ENCODE results near the gene ACTMAP.

Gene ACTMAP

DNA sequence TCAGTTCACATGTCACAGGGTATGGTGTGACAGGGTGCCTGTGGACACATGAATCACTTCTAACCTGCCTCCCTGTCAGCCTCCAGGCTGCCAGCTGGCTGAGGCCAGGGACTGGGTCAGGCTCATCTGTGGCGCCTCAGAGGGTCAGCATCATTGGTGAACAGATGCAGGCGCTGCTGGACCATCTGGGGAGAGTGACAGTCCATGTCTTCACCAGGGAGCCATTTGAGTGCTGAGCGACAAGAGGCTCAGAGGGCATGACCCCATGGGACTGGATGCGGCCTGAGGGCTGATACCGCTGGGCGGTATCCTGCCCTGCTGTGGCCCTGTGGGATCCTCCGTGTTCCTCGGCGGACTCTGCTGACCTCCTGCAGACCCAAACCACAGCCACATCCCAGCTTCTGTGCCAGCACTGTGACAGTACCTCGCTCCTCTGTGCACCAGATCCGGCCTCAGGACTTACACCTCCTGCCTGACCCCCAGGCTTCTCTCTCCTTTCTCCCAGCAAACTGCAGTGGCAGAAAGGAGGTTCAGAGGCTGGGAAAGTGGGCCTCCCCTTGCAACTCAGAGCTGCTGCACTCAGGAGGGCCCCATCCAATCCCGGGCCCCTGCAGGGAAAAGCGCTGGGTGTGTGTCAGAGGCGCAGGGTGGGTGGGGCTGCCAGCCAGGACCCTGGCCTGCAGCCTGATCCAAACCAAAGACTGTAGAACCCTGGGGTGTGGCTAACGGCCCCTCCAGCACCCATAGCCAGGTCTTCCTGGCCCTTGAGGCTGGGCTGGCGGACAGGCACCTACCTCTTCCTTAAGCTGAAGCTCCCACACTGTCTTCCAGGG, 10.2 kb downstream of the ACTMAP start:
- no peak overlapping the region for H3K4me3 ChIP-seq (ENCODE audit: low read depth, low read length)
- no peaks in the 10 kb centered on the region for H3K9me3 ChIP-seq (ENCODE audit: control insufficient read depth, insufficient read depth, low read depth, low read length)
- CTCF ChIA-PET, result interaction anchor here (0.6 to 0.7 kb wide), 2 partner anchors 105 to 240 kb away, joined by 3 read pairs; no protein-coding TSS in a partner anchor
- H3K27ac ChIP-seq (ENCODE audit: extremely low read depth, low read depth, low read length), result peak overlapping the region; percentile 53; the same call in 1 of the 2 replicates
- no peaks in the 10 kb centered on the region for H3K4me1 ChIP-seq (ENCODE audit: control insufficient read depth, insufficient read depth, low read length)
- POLR2A ChIA-PET, result interaction anchor here (1.2 to 3.5 kb wide), 2 partner anchors 11 to 13 kb away, joined by 3 to 30 read pairs; partner anchors contain the start of genes ACTMAP and SNRPA
- H3K36me3 ChIP-seq (ENCODE audit: control insufficient read depth in 2 of 2, insufficient read depth in 1 of 2, low read length in 2 of 2), result peaks cover 58 to 79% of the 10 kb centered on the region in 2 experiments
- TF ChIP-seq BCL11B (tag by site-specific recombination; IDR thresholded peaks at IDR 0.05; ENCODE audit: low read depth), result 0 out of 2 replicates have a peak, but pooled peaks have one; percentile 24
- TF ChIP-seq ZIC2 (tag by site-specific recombination; IDR thresholded peaks at IDR 0.05), result peak; percentile 97
- no peak for TF ChIP-seq ZBTB21 (tag by site-specific recombination; IDR thresholded peaks at IDR 0.05)
- no peak for TF ChIP-seq ZNF658 (tag by site-specific recombination; IDR thresholded peaks at IDR 0.05)
- TF ChIP-seq ZFP37 (tag by site-specific recombination; IDR thresholded peaks at IDR 0.05), result 0 out of 2 replicates have a peak, but pooled peaks have one; percentile 23
- TF ChIP-seq, protein P1, sequence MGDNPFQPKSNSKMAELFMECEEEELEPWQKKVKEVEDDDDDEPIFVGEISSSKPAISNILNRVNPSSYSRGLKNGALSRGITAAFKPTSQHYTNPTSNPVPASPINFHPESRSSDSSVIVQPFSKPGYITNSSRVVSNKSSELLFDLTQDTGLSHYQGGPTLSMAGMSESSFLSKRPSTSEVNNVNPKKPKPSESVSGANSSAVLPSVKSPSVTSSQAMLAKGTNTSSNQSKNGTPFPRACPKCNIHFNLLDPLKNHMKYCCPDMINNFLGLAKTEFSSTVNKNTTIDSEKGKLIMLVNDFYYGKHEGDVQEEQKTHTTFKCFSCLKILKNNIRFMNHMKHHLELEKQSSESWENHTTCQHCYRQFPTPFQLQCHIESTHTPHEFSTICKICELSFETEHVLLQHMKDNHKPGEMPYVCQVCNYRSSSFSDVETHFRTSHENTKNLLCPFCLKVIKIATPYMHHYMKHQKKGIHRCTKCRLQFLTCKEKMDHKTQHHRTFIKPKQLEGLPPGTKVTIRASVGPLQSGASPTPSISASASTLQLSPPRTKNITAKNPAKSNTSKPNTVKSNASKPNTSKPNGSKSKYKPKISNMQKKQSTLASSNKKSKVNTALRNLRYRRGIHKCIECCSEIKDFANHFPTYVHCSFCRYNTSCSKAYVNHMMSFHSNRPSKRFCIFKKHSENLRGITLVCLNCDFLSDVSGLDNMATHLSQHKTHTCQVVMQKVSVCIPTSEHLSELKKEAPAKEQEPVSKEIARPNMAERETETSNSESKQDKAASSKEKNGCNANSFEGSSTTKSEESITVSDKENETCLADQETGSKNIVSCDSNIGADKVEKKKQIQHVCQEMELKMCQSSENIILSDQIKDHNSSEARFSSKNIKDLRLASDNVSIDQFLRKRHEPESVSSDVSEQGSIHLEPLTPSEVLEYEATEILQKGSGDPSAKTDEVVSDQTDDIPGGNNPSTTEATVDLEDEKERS (tag by site-specific recombination; IDR thresholded peaks at IDR 0.05), result peak; percentile 21; the same call in 1 of the 2 replicates
- TF ChIP-seq PRDM1 (tag by site-specific recombination; IDR thresholded peaks at IDR 0.05), result 0 out of 2 replicates have a peak, but pooled peaks have one; percentile 16
- TF ChIP-seq ZNF391 (tag by site-specific recombination; IDR thresholded peaks at IDR 0.05; ENCODE audit: borderline replicate concordance, low read depth), result no peak
- TF ChIP-seq ZNF549 (tag by site-specific recombination; IDR thresholded peaks at IDR 0.05), result no peak
- TF ChIP-seq ZNF292 (tag by site-specific recombination; IDR thresholded peaks at IDR 0.05; ENCODE audit: borderline replicate concordance, low read depth), result 0 out of 2 replicates have a peak, but pooled peaks have one; percentile 3
- TF ChIP-seq ZNF670 (tag by site-specific recombination; IDR thresholded peaks at IDR 0.05; ENCODE audit: low read depth), result no peak
- TF ChIP-seq, protein P2, sequence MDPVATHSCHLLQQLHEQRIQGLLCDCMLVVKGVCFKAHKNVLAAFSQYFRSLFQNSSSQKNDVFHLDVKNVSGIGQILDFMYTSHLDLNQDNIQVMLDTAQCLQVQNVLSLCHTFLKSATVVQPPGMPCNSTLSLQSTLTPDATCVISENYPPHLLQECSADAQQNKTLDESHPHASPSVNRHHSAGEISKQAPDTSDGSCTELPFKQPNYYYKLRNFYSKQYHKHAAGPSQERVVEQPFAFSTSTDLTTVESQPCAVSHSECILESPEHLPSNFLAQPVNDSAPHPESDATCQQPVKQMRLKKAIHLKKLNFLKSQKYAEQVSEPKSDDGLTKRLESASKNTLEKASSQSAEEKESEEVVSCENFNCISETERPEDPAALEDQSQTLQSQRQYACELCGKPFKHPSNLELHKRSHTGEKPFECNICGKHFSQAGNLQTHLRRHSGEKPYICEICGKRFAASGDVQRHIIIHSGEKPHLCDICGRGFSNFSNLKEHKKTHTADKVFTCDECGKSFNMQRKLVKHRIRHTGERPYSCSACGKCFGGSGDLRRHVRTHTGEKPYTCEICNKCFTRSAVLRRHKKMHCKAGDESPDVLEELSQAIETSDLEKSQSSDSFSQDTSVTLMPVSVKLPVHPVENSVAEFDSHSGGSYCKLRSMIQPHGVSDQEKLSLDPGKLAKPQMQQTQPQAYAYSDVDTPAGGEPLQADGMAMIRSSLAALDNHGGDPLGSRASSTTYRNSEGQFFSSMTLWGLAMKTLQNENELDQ (tag by site-specific recombination; IDR thresholded peaks at IDR 0.05; ENCODE audit: low read depth), result no peak
- TF ChIP-seq EGR2 (tag by site-specific recombination; IDR thresholded peaks at IDR 0.05; ENCODE audit: low read depth), result no peak
- TF ChIP-seq, protein P3, sequence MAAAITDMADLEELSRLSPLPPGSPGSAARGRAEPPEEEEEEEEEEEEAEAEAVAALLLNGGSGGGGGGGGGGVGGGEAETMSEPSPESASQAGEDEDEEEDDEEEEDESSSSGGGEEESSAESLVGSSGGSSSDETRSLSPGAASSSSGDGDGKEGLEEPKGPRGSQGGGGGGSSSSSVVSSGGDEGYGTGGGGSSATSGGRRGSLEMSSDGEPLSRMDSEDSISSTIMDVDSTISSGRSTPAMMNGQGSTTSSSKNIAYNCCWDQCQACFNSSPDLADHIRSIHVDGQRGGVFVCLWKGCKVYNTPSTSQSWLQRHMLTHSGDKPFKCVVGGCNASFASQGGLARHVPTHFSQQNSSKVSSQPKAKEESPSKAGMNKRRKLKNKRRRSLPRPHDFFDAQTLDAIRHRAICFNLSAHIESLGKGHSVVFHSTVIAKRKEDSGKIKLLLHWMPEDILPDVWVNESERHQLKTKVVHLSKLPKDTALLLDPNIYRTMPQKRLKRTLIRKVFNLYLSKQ (tag by site-specific recombination; IDR thresholded peaks at IDR 0.05; ENCODE audit: borderline replicate concordance), result no peak
- TF ChIP-seq, protein P4, sequence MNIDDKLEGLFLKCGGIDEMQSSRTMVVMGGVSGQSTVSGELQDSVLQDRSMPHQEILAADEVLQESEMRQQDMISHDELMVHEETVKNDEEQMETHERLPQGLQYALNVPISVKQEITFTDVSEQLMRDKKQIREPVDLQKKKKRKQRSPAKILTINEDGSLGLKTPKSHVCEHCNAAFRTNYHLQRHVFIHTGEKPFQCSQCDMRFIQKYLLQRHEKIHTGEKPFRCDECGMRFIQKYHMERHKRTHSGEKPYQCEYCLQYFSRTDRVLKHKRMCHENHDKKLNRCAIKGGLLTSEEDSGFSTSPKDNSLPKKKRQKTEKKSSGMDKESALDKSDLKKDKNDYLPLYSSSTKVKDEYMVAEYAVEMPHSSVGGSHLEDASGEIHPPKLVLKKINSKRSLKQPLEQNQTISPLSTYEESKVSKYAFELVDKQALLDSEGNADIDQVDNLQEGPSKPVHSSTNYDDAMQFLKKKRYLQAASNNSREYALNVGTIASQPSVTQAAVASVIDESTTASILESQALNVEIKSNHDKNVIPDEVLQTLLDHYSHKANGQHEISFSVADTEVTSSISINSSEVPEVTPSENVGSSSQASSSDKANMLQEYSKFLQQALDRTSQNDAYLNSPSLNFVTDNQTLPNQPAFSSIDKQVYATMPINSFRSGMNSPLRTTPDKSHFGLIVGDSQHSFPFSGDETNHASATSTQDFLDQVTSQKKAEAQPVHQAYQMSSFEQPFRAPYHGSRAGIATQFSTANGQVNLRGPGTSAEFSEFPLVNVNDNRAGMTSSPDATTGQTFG (tag by site-specific recombination; IDR thresholded peaks at IDR 0.05; ENCODE audit: borderline replicate concordance), result no peak
- TF ChIP-seq, protein P5, sequence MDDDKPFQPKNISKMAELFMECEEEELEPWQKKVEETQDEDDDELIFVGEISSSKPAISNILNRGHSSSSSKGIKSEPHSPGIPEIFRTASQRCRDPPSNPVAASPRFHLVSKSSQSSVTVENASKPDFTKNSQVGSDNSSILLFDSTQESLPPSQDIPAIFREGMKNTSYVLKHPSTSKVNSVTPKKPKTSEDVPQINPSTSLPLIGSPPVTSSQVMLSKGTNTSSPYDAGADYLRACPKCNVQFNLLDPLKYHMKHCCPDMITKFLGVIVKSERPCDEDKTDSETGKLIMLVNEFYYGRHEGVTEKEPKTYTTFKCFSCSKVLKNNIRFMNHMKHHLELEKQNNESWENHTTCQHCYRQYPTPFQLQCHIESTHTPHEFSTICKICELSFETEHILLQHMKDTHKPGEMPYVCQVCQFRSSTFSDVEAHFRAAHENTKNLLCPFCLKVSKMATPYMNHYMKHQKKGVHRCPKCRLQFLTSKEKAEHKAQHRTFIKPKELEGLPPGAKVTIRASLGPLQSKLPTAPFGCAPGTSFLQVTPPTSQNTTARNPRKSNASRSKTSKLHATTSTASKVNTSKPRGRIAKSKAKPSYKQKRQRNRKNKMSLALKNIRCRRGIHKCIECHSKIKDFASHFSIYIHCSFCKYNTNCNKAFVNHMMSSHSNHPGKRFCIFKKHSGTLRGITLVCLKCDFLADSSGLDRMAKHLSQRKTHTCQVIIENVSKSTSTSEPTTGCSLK (tag by site-specific recombination; IDR thresholded peaks at IDR 0.05), result no peak
- no peak for TF ChIP-seq BCL11A (tag by site-specific recombination; IDR thresholded peaks at IDR 0.05; ENCODE audit: low read depth)
- TF ChIP-seq, protein P6, sequence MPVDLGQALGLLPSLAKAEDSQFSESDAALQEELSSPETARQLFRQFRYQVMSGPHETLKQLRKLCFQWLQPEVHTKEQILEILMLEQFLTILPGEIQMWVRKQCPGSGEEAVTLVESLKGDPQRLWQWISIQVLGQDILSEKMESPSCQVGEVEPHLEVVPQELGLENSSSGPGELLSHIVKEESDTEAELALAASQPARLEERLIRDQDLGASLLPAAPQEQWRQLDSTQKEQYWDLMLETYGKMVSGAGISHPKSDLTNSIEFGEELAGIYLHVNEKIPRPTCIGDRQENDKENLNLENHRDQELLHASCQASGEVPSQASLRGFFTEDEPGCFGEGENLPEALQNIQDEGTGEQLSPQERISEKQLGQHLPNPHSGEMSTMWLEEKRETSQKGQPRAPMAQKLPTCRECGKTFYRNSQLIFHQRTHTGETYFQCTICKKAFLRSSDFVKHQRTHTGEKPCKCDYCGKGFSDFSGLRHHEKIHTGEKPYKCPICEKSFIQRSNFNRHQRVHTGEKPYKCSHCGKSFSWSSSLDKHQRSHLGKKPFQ (tag by site-specific recombination; IDR thresholded peaks at IDR 0.05), result no peak
- no peak for TF ChIP-seq ZEB2 (tag by site-specific recombination; IDR thresholded peaks at IDR 0.05)
- TF ChIP-seq ZNF221 (tag by site-specific recombination; IDR thresholded peaks at IDR 0.05; ENCODE audit: borderline replicate concordance), result no peak
- 0 out of 2 replicates have a peak, but pooled peaks have one; percentile 31 for TF ChIP-seq KLF1 (tag by site-specific recombination; IDR thresholded peaks at IDR 0.05)
- TF ChIP-seq ZNF843 (tag by site-specific recombination; IDR thresholded peaks at IDR 0.05), result no peak
